GM21390 (cell line): ENCODE data around the gene NAGPA.
"Not testable (repeated sequence)": the region's sequence is repeated elsewhere in the genome, so short reads cannot be mapped to it uniquely, and the experiment has no call there.

Experiments used
- ATAC-seq: cut with Tn5 transposase; IDR thresholded peaks from one replicate; pipeline ENCODE4 v1.9.1; 2021; ENCODE audit not compliant: unreplicated experiment

NAGPA gene

GRCh38 chr16:5033256-5034166, at the start of gene NAGPA:
Gene NAGPA (minus strand): TSS chr16:5033935. CDS start chr16:5033914, 21 bp downstream.
- peak; percentile 83 for ATAC-seq

- ATAC-seq: not testable (repeated sequence)
These were observed 47.3 kb upstream of the NAGPA start for GRCh38 chr16:5080996-5081395.

GRCh38 chr16:5080461-5080860, 46.7 kb upstream of the NAGPA start:
- ATAC-seq: not testable (repeated sequence)

GRCh38 chr16:5078626-5079025, 44.9 kb upstream of the NAGPA start:
- ATAC-seq: no peak

- no peak for ATAC-seq
These were observed 43.6 kb upstream of the NAGPA start for GRCh38 chr16:5077304-5077703.

GRCh38 chr16:5075637-5076036, 41.9 kb upstream of the NAGPA start:
- ATAC-seq: no peak

GRCh38 chr16:5073771-5074170, 40.0 kb upstream of the NAGPA start:
- ATAC-seq: not testable (repeated sequence)

GRCh38 chr16:5073279-5073629, 39.5 kb upstream of the NAGPA start:
- ATAC-seq: no peak

GRCh38 chr16:5072334-5073278, 38.9 kb upstream of the NAGPA start:
- ATAC-seq: no peak

- peak; percentile 81 for ATAC-seq
These were observed 38.1 kb upstream of the NAGPA start, which contains the start of gene ALG1 for GRCh38 chr16:5071681-5072333. Gene ALG1 (plus strand): TSS chr16:5071843. CDS start chr16:5071850, 7 bp downstream.

- ATAC-seq: no peak
These were observed 37.6 kb upstream of the NAGPA start for GRCh38 chr16:5071341-5071680.

- ATAC-seq: no peak
These were observed 36.9 kb upstream of the NAGPA start for GRCh38 chr16:5070431-5071186.

GRCh38 chr16:5069854-5070253, 36.1 kb upstream of the NAGPA start:
- ATAC-seq: no peak

GRCh38 chr16:5069048-5069447, 35.3 kb upstream of the NAGPA start:
- ATAC-seq: no peak

GRCh38 chr16:5066511-5066910, 32.8 kb upstream of the NAGPA start:
- no peak for ATAC-seq

- no peak for ATAC-seq
These were observed 32.1 kb upstream of the NAGPA start, which contains the start of gene C16orf89 for GRCh38 chr16:5065813-5066212. Gene C16orf89 (minus strand): TSS chr16:5065956. CDS start chr16:5065908, 48 bp downstream.

- no peak for ATAC-seq
These were observed 31.6 kb upstream of the NAGPA start for GRCh38 chr16:5065326-5065725.

GRCh38 chr16:5064915-5065314, 31.2 kb upstream of the NAGPA start:
- no peak for ATAC-seq

GRCh38 chr16:5062790-5063765, 29.3 kb upstream of the NAGPA start:
- ATAC-seq: no peak
